Measurements from ENCODE around the gene ASB1.

ASB1 gene

DNA sequence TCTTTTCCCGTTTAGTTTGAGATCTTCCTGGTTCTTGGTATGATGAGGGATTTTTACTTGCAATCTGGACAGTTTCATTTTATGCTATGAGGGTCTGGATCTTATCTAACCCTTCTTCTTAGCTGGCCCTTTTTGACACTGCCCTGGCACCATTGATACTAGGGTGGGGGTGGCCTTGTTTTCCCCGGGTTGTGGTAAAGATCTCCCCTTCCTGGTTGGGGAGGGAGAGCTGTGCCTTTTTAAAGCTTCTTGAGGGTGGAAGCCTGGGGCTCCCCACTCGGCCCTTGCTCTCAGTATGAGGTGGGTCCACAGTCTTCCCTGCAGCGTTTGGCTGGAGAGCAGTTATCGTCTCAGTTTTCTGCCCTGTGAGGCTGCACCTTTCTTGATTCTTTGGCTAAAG lies 66.1 kb downstream of the ASB1 start:
- no peak overlapping the region for H2BK5ac ChIP-seq (ENCODE audit: low read length)
- no peak overlapping the region for H4K8ac ChIP-seq (ENCODE audit: low read depth, low read length)
- H3K18ac ChIP-seq (ENCODE audit: low read length) = peak overlapping the region; percentile 2
- no peak overlapping the region for H4K91ac ChIP-seq (ENCODE audit: low read depth, low read length, poor library complexity)
- H3K23ac ChIP-seq (ENCODE audit: low read depth, low read length, poor library complexity) = no peak overlapping the region
- H3K27ac ChIP-seq (replicated peaks; ENCODE audit: low read length) = no peak overlapping the region
- no CpG with 5 or more reads among the region's 5 CpGs for WGBS, 2 donors (ENCODE audit: extremely low coverage in 2 of 2, insufficient read length in 2 of 2, insufficient replicate concordance in 1 of 2)
- H3K36me3 ChIP-seq (replicated peaks in 1 of 2; ENCODE audit: control insufficient read depth in 2 of 2, insufficient read depth in 2 of 2, low read length in 2 of 2) = no peaks in the 10 kb centered on the region
- no peak overlapping the region for H2BK15ac ChIP-seq (ENCODE audit: low read length)
- no peaks in the 10 kb centered on the region for H3K79me1 ChIP-seq (ENCODE audit: low read depth, low read length)
- H3K14ac ChIP-seq (ENCODE audit: low read length) = no peak overlapping the region
- H3K4me2 ChIP-seq (ENCODE audit: insufficient read depth, low read length, poor library complexity, severe bottlenecking) = no peak overlapping the region
- H3K9me3 ChIP-seq (replicated peaks in 1 of 2; ENCODE audit: control insufficient read depth in 2 of 2, insufficient read depth in 1 of 2, low read depth in 1 of 2, low read length in 2 of 2) = no peaks in the 10 kb centered on the region
- peaks cover 6 to 20% of the 10 kb centered on the region in 2 donors for H3K4me1 ChIP-seq (ENCODE audit: control insufficient read depth in 2 of 2, insufficient read depth in 1 of 2, low read depth in 1 of 2, low read length in 2 of 2)
- no peak overlapping the region for H2BK12ac ChIP-seq (ENCODE audit: low read length)
- DNase-seq (ENCODE audit: low spot score) = no peak
- H3K9ac ChIP-seq (ENCODE audit: low read depth, low read length, poor library complexity) = no peak overlapping the region
- H3K4ac ChIP-seq (ENCODE audit: low read length) = no peak overlapping the region
- peak overlapping the region; percentile 14 for H2AFZ ChIP-seq (ENCODE audit: low read length)
- H3K4me3 ChIP-seq (ENCODE audit: low read length in 2 of 2) = no peak overlapping the region
- H2BK120ac ChIP-seq (ENCODE audit: low read depth, low read length) = no peak overlapping the region
- no peak overlapping the region for H2AK5ac ChIP-seq (ENCODE audit: low read depth, low read length)
- no peaks in the 10 kb centered on the region for H3K27me3 ChIP-seq (ENCODE audit: control insufficient read depth in 3 of 3, insufficient read depth in 3 of 3, low read depth in 1 of 3, low read length in 3 of 3)

DNA sequence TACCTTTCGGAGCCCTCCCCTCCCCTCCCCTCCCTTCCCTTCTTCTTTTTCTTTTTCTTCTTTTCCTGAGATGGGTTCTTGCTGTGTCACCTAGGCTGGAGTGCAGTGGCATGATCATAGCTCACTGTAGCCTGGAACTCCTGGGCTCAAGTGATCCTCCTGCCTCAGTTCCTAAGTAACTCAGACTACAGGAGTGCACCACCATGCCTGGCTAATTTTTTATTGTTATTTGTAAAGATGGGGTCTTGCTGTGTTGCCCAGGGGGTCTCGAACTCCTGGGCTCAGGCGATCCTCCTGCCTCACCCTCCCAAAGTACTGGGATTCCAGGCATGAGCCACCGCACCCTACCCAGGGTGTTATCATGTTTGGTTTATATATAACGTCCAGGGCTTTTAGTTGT lies 66.7 kb downstream of the ASB1 start:
- Histone ChIP-seq H3K27ac (replicated peaks; ENCODE audit: low read length) (no peak overlapping the region), H3K4me2 (ENCODE audit: insufficient read depth, low read length, poor library complexity, severe bottlenecking) (no peak overlapping the region), H3K36me3 (replicated peaks in 1 of 2; ENCODE audit: control insufficient read depth in 2 of 2, insufficient read depth in 2 of 2, low read length in 2 of 2) (no peaks in the 10 kb centered on the region), H2AK5ac (ENCODE audit: low read depth, low read length) (no peak overlapping the region), H2BK12ac (ENCODE audit: low read length) (no peak overlapping the region), H3K4me1 (ENCODE audit: control insufficient read depth in 2 of 2, insufficient read depth in 1 of 2, low read depth in 1 of 2, low read length in 2 of 2) (peaks cover 6 to 20% of the 10 kb centered on the region in 2 donors), H3K9me3 (replicated peaks in 1 of 2; ENCODE audit: control insufficient read depth in 2 of 2, insufficient read depth in 1 of 2, low read depth in 1 of 2, low read length in 2 of 2) (no peaks in the 10 kb centered on the region), H3K79me1 (ENCODE audit: low read depth, low read length) (no peaks in the 10 kb centered on the region), H2BK120ac (ENCODE audit: low read depth, low read length) (no peak overlapping the region), H3K14ac (ENCODE audit: low read length) (no peak overlapping the region), H3K18ac (ENCODE audit: low read length) (no peak overlapping the region), H3K23ac (ENCODE audit: low read depth, low read length, poor library complexity) (no peak overlapping the region), H3K9ac (ENCODE audit: low read depth, low read length, poor library complexity) (no peak overlapping the region), H3K4ac (ENCODE audit: low read length) (no peak overlapping the region), H2BK5ac (ENCODE audit: low read length) (no peak overlapping the region), H2BK15ac (ENCODE audit: low read length) (no peak overlapping the region), H2AFZ (ENCODE audit: low read length) (no peak overlapping the region), H3K27me3 (ENCODE audit: control insufficient read depth in 3 of 3, insufficient read depth in 3 of 3, low read depth in 1 of 3, low read length in 3 of 3) (no peaks in the 10 kb centered on the region), H3K4me3 (ENCODE audit: low read length in 2 of 2) (no peak overlapping the region), H4K8ac (ENCODE audit: low read depth, low read length) (no peak overlapping the region), H4K91ac (ENCODE audit: low read depth, low read length, poor library complexity) (no peak overlapping the region)
- WGBS, 2 donors (ENCODE audit: extremely low coverage in 2 of 2, insufficient read length in 2 of 2, insufficient replicate concordance in 1 of 2) = no CpG with 5 or more reads among the region's 5 CpGs
- no peak for DNase-seq (ENCODE audit: low spot score)

DNA sequence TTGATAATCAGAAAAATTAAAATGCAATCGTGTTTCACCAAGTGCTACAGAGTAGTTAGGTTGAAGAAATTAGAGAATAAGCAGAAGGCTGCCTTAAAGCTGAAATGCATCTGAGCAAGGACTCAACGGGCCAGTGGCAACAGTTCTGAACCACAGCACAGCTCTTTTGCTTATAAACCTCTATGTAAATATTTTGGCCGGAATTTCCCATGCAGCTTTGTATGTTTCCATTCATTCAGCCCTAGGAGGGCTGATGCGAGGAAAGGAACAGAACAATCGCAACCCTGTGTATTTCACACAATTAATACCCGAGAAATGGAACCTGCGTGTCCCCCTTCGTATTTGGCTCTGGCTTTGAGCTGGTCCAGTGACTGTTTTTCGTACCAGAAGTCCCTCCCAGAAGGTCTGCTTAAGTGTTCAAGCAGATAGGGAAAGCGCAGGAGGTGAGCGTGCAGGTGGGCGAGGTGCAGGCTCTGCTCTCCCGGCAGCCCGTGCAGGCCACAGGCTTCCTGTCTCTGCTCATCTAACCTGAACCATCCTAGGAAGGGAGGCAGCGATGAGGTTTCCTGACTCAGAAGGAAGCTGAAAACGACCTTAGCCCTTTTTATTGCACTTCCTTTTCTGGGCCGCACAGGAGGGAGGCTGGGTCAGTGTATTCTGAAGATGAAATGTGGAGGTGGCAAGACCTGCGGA lies 67.3 kb downstream of the ASB1 start:
- Histone ChIP-seq H3K4me2 (ENCODE audit: insufficient read depth, low read length, poor library complexity, severe bottlenecking) (no peak overlapping the region), H3K18ac (ENCODE audit: low read length) (no peak overlapping the region), H2AFZ (ENCODE audit: low read length) (peak overlapping the region; percentile 23), H4K91ac (ENCODE audit: low read depth, low read length, poor library complexity) (no peak overlapping the region), H3K14ac (ENCODE audit: low read length) (no peak overlapping the region), H3K4ac (ENCODE audit: low read length) (no peak overlapping the region), H2BK15ac (ENCODE audit: low read length) (no peak overlapping the region), H2BK120ac (ENCODE audit: low read depth, low read length) (no peak overlapping the region), H2AK5ac (ENCODE audit: low read depth, low read length) (no peak overlapping the region), H3K9me3 (replicated peaks in 1 of 2; ENCODE audit: control insufficient read depth in 2 of 2, insufficient read depth in 1 of 2, low read depth in 1 of 2, low read length in 2 of 2) (no peaks in the 10 kb centered on the region), H2BK5ac (ENCODE audit: low read length) (no peak overlapping the region), H3K9ac (ENCODE audit: low read depth, low read length, poor library complexity) (no peak overlapping the region), H3K4me1 (ENCODE audit: control insufficient read depth in 2 of 2, insufficient read depth in 1 of 2, low read depth in 1 of 2, low read length in 2 of 2) (peaks cover 6 to 23% of the 10 kb centered on the region in 2 donors), H3K27me3 (ENCODE audit: control insufficient read depth in 3 of 3, insufficient read depth in 3 of 3, low read depth in 1 of 3, low read length in 3 of 3) (no peaks in the 10 kb centered on the region), H3K4me3 (ENCODE audit: low read length in 2 of 2) (no peak overlapping the region), H4K8ac (ENCODE audit: low read depth, low read length) (no peak overlapping the region), H3K23ac (ENCODE audit: low read depth, low read length, poor library complexity) (no peak overlapping the region), H3K27ac (replicated peaks; ENCODE audit: low read length) (no peak overlapping the region), H2BK12ac (ENCODE audit: low read length) (no peak overlapping the region), H3K36me3 (replicated peaks in 1 of 2; ENCODE audit: control insufficient read depth in 2 of 2, insufficient read depth in 2 of 2, low read length in 2 of 2) (no peaks in the 10 kb centered on the region), H3K79me1 (ENCODE audit: low read depth, low read length) (no peaks in the 10 kb centered on the region)
- no CpG with 5 or more reads among the region's 18 CpGs for WGBS, 2 donors (ENCODE audit: extremely low coverage in 2 of 2, insufficient read length in 2 of 2, insufficient replicate concordance in 1 of 2)
- DNase-seq (ENCODE audit: low spot score) = no peak

DNA sequence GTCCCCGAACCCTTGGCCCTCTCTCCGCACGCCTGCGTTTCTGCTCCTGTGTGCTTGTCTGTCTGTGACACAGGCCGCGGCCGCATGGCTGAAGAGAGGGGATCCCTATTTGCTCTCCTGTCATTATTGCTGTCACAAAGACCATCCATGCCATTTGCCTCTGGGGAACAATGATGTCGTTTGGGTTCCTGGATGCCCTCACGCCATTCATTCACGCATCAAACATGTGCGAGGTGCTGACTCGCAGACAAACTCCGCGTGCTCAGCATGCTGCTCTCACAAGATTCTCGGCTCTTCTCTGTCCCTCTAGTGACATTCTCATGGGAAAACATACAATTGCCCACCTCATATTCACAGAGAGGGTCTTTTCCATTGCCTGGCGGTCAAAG lies 67.8 kb downstream of the ASB1 start:
- H2BK12ac ChIP-seq (ENCODE audit: low read length) = no peak overlapping the region

More for the DNA sequence above, 67.8 kb downstream of the ASB1 start:
- no peak overlapping the region for H3K23ac ChIP-seq (ENCODE audit: low read depth, low read length, poor library complexity)
- H2BK120ac ChIP-seq (ENCODE audit: low read depth, low read length) = no peak overlapping the region
- no peak overlapping the region for H4K91ac ChIP-seq (ENCODE audit: low read depth, low read length, poor library complexity)
- H3K27me3 ChIP-seq (ENCODE audit: control insufficient read depth in 3 of 3, insufficient read depth in 3 of 3, low read depth in 1 of 3, low read length in 3 of 3) = no peaks in the 10 kb centered on the region
- H3K27ac ChIP-seq (replicated peaks; ENCODE audit: low read length) = no peak overlapping the region
- no peaks in the 10 kb centered on the region for H3K36me3 ChIP-seq (replicated peaks in 1 of 2; ENCODE audit: control insufficient read depth in 2 of 2, insufficient read depth in 2 of 2, low read length in 2 of 2)
- no peak overlapping the region for H2BK15ac ChIP-seq (ENCODE audit: low read length)
- H3K14ac ChIP-seq (ENCODE audit: low read length) = no peak overlapping the region
- no CpG with 5 or more reads among the region's 16 CpGs for WGBS, 2 donors (ENCODE audit: extremely low coverage in 2 of 2, insufficient read length in 2 of 2, insufficient replicate concordance in 1 of 2)
- no peaks in the 10 kb centered on the region for H3K9me3 ChIP-seq (replicated peaks in 1 of 2; ENCODE audit: control insufficient read depth in 2 of 2, insufficient read depth in 1 of 2, low read depth in 1 of 2, low read length in 2 of 2)
- H3K4me3 ChIP-seq (ENCODE audit: low read length in 2 of 2) = no peak overlapping the region
- no peak overlapping the region for H3K9ac ChIP-seq (ENCODE audit: low read depth, low read length, poor library complexity)
- H3K18ac ChIP-seq (ENCODE audit: low read length) = no peak overlapping the region
- H2BK5ac ChIP-seq (ENCODE audit: low read length) = no peak overlapping the region
- H3K4ac ChIP-seq (ENCODE audit: low read length) = no peak overlapping the region
- peaks cover 6 to 24% of the 10 kb centered on the region in 2 donors for H3K4me1 ChIP-seq (ENCODE audit: control insufficient read depth in 2 of 2, insufficient read depth in 1 of 2, low read depth in 1 of 2, low read length in 2 of 2)
- no peak overlapping the region for H3K4me2 ChIP-seq (ENCODE audit: insufficient read depth, low read length, poor library complexity, severe bottlenecking)
- H2AFZ ChIP-seq (ENCODE audit: low read length) = peak overlapping the region; percentile 23
- no peak overlapping the region for H2AK5ac ChIP-seq (ENCODE audit: low read depth, low read length)
- H3K79me1 ChIP-seq (ENCODE audit: low read depth, low read length) = no peaks in the 10 kb centered on the region
- DNase-seq (ENCODE audit: low spot score) = no peak
- no peak overlapping the region for H4K8ac ChIP-seq (ENCODE audit: low read depth, low read length)
